KMS-11 (cell line): ENCODE data around the gene HOMER2.

Experiments
- H2AFZ ChIP-seq: fragments of 200-600 bp; sonication (generic); 2 replicates; pipeline ENCODE4 v1.6.1; 2016; ENCODE audit warnings: antibody characterized with exemption, mixed run types, low read depth
- H3K27ac ChIP-seq: fragments of 200-600 bp; sonication (generic); 2 replicates; pipeline ENCODE4 v1.6.1; 2016; ENCODE audit warnings: mild to moderate bottlenecking, mixed run types
- H3K27me3 ChIP-seq: fragments of 200-600 bp; sonication (generic); 2 replicates; pipeline ENCODE4 v1.6.1; 2017; ENCODE audit warnings: mild to moderate bottlenecking, low read depth, mixed run types, moderate library complexity; ENCODE audit not compliant: insufficient read depth
- H3K36me3 ChIP-seq: fragments of 200-600 bp; sonication (generic); 2 replicates; pipeline ENCODE4 v1.6.1; 2017; ENCODE audit warnings: mild to moderate bottlenecking, mixed run types; ENCODE audit not compliant: insufficient read depth
- H3K4me1 ChIP-seq: fragments of 200-600 bp; sonication (generic); 2 replicates; pipeline ENCODE4 v1.6.1; 2016; ENCODE audit warnings: mild to moderate bottlenecking, low read depth, mixed run types; ENCODE audit not compliant: poor library complexity, severe bottlenecking
- H3K4me2 ChIP-seq: fragments of 200-600 bp; sonication (generic); 2 replicates; pipeline ENCODE4 v1.7.0; 2016; ENCODE audit warnings: mild to moderate bottlenecking, mixed run types
- H3K4me3 ChIP-seq: fragments of 200-600 bp; sonication (generic); IDR thresholded peaks from 2 replicates; pipeline ENCODE4 v1.6.1; 2017; ENCODE audit warnings: low read depth, low read length, mixed read lengths; ENCODE audit not compliant: insufficient read depth
- H3K79me2 ChIP-seq: fragments of 200-600 bp; sonication (generic); 2 replicates; pipeline ENCODE4 v1.6.1; 2016; ENCODE audit warnings: low read depth, mixed run types; ENCODE audit not compliant: insufficient read depth
- H3K9ac ChIP-seq: fragments of 200-600 bp; sonication (generic); 2 replicates; pipeline ENCODE4 v1.6.1; 2016; ENCODE audit warnings: mild to moderate bottlenecking, mixed run types
- H4K20me1 ChIP-seq: fragments of 200-600 bp; sonication (generic); 2 replicates; pipeline ENCODE4 v1.6.1; 2016; ENCODE audit warnings: mild to moderate bottlenecking, mixed run types; ENCODE audit not compliant: insufficient read depth
- TF ChIP-seq, protein P1 (sequence below): fragments of 200-600 bp; sonication (generic); conservative IDR thresholded peaks from 2 replicates; pipeline ENCODE4 v1.6.1; 2017; ENCODE audit warnings: low read depth, mild to moderate bottlenecking, antibody characterized with exemption, low read length, moderate library complexity, mixed read lengths

Gene HOMER2

DNA sequence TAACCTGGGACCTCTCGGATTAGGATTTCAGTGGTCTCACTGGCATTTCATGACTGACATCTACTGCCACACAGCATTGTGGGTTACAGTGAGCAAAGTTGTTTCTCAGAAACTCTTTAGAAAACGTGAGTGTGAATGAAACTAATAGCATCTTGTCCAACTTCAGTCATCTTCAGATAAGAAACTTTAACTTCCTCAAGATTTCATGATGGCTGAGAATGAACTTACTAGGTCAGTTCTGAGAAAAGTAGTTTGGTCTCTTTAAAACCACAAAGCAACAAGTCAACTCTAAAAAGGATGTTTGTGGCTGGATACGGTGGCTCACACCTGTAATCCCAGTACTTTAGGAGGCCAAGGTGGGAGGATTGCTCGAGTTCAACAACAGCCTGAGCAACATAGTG lies 14.2 kb upstream of the HOMER2 start:
- Histone ChIP-seq H3K4me1 (peaks cover 28% of the 10 kb centered on the region), H3K36me3 (no peaks in the 10 kb centered on the region), H3K9ac (no peak overlapping the region), H3K79me2 (no peaks in the 10 kb centered on the region), H2AFZ (no peak overlapping the region), H3K4me3 (no peak overlapping the region), H3K4me2 (peak overlapping the region; percentile 25; the same call in 1 of the 2 replicates), H3K27ac (no peak overlapping the region; the same call in 1 of the 2 replicates), H4K20me1 (no peaks in the 10 kb centered on the region), H3K27me3 (no peaks in the 10 kb centered on the region)
- TF ChIP-seq, protein P1, sequence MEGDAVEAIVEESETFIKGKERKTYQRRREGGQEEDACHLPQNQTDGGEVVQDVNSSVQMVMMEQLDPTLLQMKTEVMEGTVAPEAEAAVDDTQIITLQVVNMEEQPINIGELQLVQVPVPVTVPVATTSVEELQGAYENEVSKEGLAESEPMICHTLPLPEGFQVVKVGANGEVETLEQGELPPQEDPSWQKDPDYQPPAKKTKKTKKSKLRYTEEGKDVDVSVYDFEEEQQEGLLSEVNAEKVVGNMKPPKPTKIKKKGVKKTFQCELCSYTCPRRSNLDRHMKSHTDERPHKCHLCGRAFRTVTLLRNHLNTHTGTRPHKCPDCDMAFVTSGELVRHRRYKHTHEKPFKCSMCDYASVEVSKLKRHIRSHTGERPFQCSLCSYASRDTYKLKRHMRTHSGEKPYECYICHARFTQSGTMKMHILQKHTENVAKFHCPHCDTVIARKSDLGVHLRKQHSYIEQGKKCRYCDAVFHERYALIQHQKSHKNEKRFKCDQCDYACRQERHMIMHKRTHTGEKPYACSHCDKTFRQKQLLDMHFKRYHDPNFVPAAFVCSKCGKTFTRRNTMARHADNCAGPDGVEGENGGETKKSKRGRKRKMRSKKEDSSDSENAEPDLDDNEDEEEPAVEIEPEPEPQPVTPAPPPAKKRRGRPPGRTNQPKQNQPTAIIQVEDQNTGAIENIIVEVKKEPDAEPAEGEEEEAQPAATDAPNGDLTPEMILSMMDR = no peak

DNA sequence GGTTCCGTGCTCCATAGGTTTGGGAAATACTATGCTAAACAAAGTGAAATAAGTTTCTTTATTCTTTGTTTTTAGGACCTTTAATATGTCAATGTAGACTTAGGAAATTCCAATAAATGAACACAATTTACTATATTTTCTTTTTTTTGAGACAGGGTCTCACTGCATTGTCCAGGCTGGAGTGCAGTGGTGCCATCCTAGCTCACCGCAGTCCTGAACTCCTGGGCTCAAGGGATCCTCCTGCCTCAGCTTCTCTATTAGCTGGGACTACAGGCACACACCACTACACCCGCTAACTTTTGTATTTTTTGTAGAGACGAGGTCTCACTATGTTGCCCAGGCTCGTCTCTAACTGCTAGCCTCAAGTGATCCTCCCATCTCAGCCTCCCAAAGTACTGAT lies 12.4 kb upstream of the HOMER2 start:
- no peaks in the 10 kb centered on the region for H4K20me1 ChIP-seq
- H3K79me2 ChIP-seq = no peaks in the 10 kb centered on the region
- H3K9ac ChIP-seq = no peak overlapping the region
- H3K36me3 ChIP-seq = no peaks in the 10 kb centered on the region
- TF ChIP-seq, protein P1 = no peak
- no peak overlapping the region for H2AFZ ChIP-seq
- H3K27ac ChIP-seq = no peak overlapping the region
- H3K4me1 ChIP-seq = peaks cover 23% of the 10 kb centered on the region
- no peak overlapping the region for H3K4me3 ChIP-seq
- no peaks in the 10 kb centered on the region for H3K27me3 ChIP-seq
- no peak overlapping the region for H3K4me2 ChIP-seq

DNA sequence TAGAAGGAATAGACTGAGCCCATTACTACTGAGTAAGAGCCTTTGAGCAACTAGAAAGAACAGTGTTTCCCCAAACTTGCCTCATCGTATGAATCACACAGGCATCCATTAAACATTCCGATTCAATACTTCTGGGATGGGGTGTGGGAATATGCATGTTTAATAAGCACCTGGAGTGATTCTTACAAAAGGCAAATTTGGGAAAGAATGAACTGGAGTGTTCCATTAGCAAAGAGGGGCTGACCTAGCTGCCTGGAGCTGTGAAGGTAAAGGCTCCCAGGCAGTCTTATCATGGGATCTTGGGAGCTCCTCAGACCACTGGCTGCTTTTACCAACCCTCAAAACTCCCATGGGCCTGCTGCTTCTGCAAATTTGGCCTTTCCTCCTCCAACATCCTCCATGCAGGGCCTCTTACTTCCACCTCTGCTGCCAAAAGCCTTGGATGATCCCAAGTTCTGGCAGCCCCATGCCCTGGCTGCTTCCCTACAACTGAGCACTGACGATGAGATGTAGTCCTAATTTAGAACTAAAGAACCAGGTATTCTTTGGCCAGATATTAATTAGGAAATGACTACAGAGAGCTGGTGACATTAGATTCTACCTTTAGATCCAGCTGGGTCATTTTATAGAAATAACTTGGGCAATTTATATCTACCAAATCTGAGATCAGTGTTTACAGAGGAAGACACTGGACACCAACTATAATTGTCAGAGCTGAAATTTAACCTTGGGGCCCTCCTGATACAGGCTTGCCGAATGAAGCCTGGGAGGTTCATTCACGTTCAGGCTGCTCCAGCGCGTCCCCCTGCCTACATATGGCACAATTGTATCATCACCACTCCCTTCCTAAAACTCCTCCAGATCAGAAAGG lies 11.2 kb upstream of the HOMER2 start:
- Histone ChIP-seq H3K4me1 (peaks cover 23% of the 10 kb centered on the region), H3K79me2 (no peaks in the 10 kb centered on the region), H3K9ac (no peak overlapping the region), H2AFZ (no peak overlapping the region), H3K36me3 (no peaks in the 10 kb centered on the region), H3K4me3 (no peak overlapping the region), H4K20me1 (no peaks in the 10 kb centered on the region), H3K27me3 (no peaks in the 10 kb centered on the region), H3K27ac (no peak overlapping the region), H3K4me2 (no peak overlapping the region)
- TF ChIP-seq, protein P1 = no peak

DNA sequence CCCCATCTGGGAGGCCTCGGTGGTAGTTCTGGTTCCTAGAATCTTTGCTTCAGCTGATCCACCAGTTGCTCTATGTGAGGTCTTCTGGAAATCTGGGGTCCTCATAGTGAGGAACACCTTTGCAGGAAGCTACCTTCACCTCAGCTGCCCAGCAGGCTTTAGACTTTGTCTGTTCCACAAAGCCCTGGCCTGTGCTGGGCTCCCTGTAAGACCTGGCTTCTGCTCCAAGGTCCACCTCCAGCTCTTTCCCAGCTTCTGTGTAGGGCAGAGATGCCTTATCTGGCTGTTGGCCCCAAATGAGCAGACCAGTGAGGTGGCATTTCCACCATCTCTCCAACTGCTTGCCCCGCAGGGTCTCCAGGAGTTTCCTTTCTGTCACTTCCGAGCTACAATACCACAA lies 8.2 kb upstream of the HOMER2 start:
- Histone ChIP-seq H3K9ac (no peak overlapping the region), H3K4me2 (no peak overlapping the region)

More for the DNA sequence above, 8.2 kb upstream of the HOMER2 start:
- Histone ChIP-seq H3K79me2 (no peaks in the 10 kb centered on the region), H3K4me1 (peaks cover 2% of the 10 kb centered on the region), H3K27me3 (no peaks in the 10 kb centered on the region), H2AFZ (no peak overlapping the region), H3K4me3 (no peak overlapping the region), H3K27ac (no peak overlapping the region), H4K20me1 (no peaks in the 10 kb centered on the region), H3K36me3 (no peaks in the 10 kb centered on the region)
- TF ChIP-seq, protein P1 = no peak
